Ishikawa (cell line): ENCODE data around the gene ATP2A3.

Source experiments
- CEBPB ChIP-seq: IDR thresholded peaks from 2 replicates; pipeline ENCODE4 v1.6.1; 2012
- CREB1 ChIP-seq: IDR thresholded peaks from 2 replicates; pipeline ENCODE4 v1.6.1; 2012; ENCODE audit warnings: low read depth
- EGR1 ChIP-seq: IDR thresholded peaks from 2 replicates; pipeline ENCODE4 v1.6.1; 2012
- EP300 ChIP-seq: IDR thresholded peaks from 2 replicates; pipeline ENCODE4 v1.6.1; 2012; ENCODE audit warnings: borderline replicate concordance
- FOXM1 ChIP-seq: IDR thresholded peaks from 2 replicates; pipeline ENCODE4 v1.6.1; 2012; ENCODE audit warnings: low read depth, borderline replicate concordance
- NFIC ChIP-seq: IDR thresholded peaks from 2 replicates; pipeline ENCODE4 v1.6.1; 2012
- RAD21 ChIP-seq: IDR thresholded peaks from 2 replicates; pipeline ENCODE4 v1.6.1; 2012; ENCODE audit warnings: low read depth
- TAF1 ChIP-seq: IDR thresholded peaks from 2 replicates; pipeline ENCODE4 v1.6.1; 2012; ENCODE audit warnings: low read depth, mild to moderate bottlenecking
- TCF12 ChIP-seq: IDR thresholded peaks from 2 replicates; pipeline ENCODE4 v1.6.1; 2012; ENCODE audit warnings: low read depth
- TEAD4 ChIP-seq: IDR thresholded peaks from 2 replicates; pipeline ENCODE4 v1.6.1; 2012
- YY1 ChIP-seq: IDR thresholded peaks from 2 replicates; pipeline ENCODE4 v1.6.1; 2012; ENCODE audit warnings: low read depth
- ZBTB7A ChIP-seq: IDR thresholded peaks from 2 replicates; pipeline ENCODE4 v1.6.1; 2012; ENCODE audit warnings: low read depth
- TF ChIP-seq, protein P1 (sequence below): IDR thresholded peaks from 2 replicates; pipeline ENCODE4 v1.6.1; 2012
- TF ChIP-seq, protein P2 (sequence below): IDR thresholded peaks from 2 replicates; pipeline ENCODE4 v1.6.1; 2012; ENCODE audit warnings: low read depth, mild to moderate bottlenecking
- TF ChIP-seq, protein P3 (sequence below): IDR thresholded peaks from 2 replicates; pipeline ENCODE4 v1.6.1; 2012

The ATP2A3 gene

DNA sequence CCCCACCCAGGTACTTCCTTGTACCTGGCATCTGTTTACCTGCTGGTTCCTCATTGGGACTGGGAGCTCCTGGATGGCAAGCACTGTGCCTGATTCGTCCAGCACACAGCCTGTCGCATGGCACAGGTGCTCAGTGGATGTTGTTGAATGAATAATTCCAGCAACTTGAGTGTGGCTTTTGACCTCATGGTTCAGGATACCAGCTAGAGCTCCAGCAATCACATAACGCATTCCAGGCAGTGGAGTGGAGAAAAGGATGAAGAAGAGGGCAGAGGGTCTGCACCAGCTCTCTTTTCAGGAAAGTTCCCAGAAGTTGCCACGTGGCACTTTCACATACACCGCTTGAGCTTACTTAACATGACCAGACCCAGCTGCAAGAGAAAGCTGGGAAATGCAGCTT is 70.0 kb downstream of the ATP2A3 start:
- TF ChIP-seq EGR1 = no peak
- no peak for TF ChIP-seq CEBPB
- no peak for TF ChIP-seq FOXM1
- TF ChIP-seq ZBTB7A = no peak
- no peak for TF ChIP-seq RAD21
- TF ChIP-seq, protein P1, sequence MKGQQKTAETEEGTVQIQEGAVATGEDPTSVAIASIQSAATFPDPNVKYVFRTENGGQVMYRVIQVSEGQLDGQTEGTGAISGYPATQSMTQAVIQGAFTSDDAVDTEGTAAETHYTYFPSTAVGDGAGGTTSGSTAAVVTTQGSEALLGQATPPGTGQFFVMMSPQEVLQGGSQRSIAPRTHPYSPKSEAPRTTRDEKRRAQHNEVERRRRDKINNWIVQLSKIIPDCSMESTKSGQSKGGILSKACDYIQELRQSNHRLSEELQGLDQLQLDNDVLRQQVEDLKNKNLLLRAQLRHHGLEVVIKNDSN = no peak
- TF ChIP-seq CREB1 = no peak
- no peak for TF ChIP-seq TAF1
- no peak for TF ChIP-seq NFIC
- TF ChIP-seq EP300 = no peak
- TF ChIP-seq YY1 = no peak
- TF ChIP-seq TCF12 = no peak
- TF ChIP-seq, protein P2, sequence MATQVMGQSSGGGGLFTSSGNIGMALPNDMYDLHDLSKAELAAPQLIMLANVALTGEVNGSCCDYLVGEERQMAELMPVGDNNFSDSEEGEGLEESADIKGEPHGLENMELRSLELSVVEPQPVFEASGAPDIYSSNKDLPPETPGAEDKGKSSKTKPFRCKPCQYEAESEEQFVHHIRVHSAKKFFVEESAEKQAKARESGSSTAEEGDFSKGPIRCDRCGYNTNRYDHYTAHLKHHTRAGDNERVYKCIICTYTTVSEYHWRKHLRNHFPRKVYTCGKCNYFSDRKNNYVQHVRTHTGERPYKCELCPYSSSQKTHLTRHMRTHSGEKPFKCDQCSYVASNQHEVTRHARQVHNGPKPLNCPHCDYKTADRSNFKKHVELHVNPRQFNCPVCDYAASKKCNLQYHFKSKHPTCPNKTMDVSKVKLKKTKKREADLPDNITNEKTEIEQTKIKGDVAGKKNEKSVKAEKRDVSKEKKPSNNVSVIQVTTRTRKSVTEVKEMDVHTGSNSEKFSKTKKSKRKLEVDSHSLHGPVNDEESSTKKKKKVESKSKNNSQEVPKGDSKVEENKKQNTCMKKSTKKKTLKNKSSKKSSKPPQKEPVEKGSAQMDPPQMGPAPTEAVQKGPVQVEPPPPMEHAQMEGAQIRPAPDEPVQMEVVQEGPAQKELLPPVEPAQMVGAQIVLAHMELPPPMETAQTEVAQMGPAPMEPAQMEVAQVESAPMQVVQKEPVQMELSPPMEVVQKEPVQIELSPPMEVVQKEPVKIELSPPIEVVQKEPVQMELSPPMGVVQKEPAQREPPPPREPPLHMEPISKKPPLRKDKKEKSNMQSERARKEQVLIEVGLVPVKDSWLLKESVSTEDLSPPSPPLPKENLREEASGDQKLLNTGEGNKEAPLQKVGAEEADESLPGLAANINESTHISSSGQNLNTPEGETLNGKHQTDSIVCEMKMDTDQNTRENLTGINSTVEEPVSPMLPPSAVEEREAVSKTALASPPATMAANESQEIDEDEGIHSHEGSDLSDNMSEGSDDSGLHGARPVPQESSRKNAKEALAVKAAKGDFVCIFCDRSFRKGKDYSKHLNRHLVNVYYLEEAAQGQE = no peak
- TF ChIP-seq, protein P3, sequence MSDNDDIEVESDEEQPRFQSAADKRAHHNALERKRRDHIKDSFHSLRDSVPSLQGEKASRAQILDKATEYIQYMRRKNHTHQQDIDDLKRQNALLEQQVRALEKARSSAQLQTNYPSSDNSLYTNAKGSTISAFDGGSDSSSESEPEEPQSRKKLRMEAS = no peak; the same call in 1 of the 2 replicates
- TF ChIP-seq TEAD4 = no peak

DNA sequence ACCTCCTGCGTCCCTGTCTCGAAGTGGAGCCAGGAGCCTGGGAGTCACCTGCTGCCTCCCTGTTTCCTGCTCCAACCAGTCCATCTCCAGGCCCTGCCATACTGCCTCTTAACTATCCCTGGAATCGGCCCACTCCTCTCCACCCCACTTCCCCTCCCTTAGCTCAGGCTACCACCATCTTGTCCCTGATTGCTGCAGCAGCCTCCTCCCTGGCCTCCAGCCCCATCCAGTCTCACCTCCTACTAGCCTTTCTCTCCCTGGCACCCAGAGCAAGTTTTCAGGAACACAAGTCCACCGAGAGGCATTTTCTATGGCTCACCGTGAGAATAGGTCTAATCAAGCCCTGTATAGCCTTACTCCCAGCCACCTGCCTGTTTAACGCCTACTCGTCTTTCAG is 70.5 kb downstream of the ATP2A3 start:
- no peak for TF ChIP-seq TCF12
- TF ChIP-seq RAD21 = no peak
- no peak for TF ChIP-seq EGR1
- no peak for TF ChIP-seq FOXM1
- TF ChIP-seq, protein P1 = no peak
- TF ChIP-seq CREB1 = no peak
- TF ChIP-seq ZBTB7A = no peak
- no peak for TF ChIP-seq NFIC
- TF ChIP-seq, protein P2 = no peak
- no peak for TF ChIP-seq CEBPB
- no peak for TF ChIP-seq YY1
- TF ChIP-seq TAF1 = no peak
- TF ChIP-seq TEAD4 = no peak
- TF ChIP-seq, protein P3 = no peak
- TF ChIP-seq EP300 = no peak

DNA sequence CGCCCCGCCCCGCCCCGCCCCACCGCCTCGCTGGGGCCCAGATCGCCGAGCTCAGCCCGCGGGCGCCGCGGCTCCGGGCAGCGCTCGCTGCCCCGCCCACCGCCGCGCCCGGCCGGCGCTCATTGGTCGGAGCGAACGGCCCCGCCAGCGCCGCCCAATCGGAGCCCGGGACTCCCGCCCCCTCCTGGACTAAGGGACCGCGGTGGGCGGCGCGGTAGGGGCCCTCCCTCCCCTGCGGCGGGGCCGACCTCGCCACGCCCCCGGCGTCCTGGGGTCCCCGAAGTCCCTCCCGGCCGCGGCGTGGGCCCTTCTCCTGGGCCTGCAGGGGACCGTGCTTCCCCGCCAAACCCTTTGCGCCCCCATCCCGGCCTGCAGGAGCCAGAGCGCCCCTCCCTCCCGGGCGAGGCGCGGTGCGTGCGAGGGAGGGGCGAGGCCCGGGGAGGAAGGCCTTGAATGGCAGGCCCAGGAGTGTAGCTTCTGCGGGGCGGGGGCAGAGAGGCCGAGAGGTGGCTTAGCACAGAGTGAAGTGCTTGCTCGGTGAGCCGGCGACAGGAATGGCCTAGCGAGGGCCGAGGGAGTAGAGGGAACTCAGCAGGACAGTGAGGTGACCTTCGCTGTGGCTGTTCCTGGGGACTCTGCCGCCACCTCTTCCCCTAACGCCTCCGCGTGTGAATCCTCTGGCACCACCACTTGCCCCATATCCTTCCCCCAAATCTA is 71.1 kb downstream of the ATP2A3 start, which contains the start of gene CAMKK1:
TSS of gene CAMKK1 (minus strand) at position 51 of the 717 bp plus-strand sequence. CDS start 7,366 bp downstream, outside the sequence.
- TF ChIP-seq TCF12 (no peak), TAF1 (0 out of 2 replicates have a peak, but pooled peaks have one; percentile 11), YY1 (no peak), TEAD4 (no peak), ZBTB7A (peak; percentile 59; the same call in 1 of the 2 replicates), EGR1 (peak; percentile 45), EP300 (peak; percentile 28; the same call in 1 of the 2 replicates)
- TF ChIP-seq, protein P2 = no peak
- TF ChIP-seq, protein P1 = no peak
- TF ChIP-seq, protein P3 = peak; percentile 56; the same call in 1 of the 2 replicates
